Stimulated activated CD8-positive, alpha-beta memory T cell treated with anti-CD3 and anti-CD28 coated beads, Interleukin-4, amount 100 ng/mL, for 4 hours (primary cell): Measurements from ENCODE around the gene VEPH1.
A peak's percentile ranks its signal among the peaks of the same experiment; 100 is the strongest.

Experiments used
- DNase-seq, 2 donors: peaks; one replicate each; pipeline ENCODE4 v3.0.0-alpha.2; 2020; ENCODE audit warnings: low read depth in 2 of 2, low spot score in 1 of 2

The VEPH1 gene

DNA sequence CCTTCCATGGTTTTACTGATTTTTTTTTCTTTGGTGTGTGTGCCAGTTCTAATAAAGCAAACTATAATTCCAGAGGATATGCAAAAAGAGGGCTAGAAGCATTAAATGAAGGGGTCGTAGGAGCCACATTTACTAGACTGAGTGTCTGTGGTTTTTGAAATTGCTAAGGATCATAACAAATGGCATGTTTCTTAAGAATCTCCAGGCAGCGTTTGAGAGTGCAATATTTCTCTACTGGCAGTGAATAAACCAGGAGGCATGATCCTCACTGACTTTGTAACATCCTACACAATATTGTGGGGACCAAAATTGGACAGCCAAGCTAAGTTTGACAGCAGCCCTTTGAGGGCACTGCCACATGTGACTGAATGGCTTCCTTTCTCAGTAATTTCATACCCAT, 227.4 kb downstream of the VEPH1 start:
- DNase-seq = no peak

DNA sequence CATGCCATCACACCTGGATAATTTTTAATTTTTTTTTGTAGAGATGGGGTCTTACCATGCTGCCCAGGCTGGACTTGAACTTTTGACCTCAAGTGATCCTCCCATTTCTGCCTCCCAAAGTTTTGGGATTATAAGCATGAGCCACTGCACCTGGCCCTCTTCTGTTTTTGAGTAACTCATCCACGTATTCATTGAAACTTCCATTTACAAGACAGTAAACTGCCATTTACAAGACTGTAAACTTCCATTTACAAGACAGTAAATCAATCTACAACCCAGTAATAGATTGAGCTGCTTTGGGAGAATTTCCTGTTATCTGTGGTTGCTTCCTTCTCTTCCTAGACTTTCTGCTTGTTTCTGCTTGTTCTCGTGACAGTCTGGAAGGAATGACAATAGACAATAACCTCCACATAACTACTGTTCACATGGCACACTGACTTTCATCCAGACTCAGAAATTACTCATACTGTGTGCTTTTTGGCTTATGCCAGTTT, 228.5 kb downstream of the VEPH1 start:
- DNase-seq = no peak

DNA sequence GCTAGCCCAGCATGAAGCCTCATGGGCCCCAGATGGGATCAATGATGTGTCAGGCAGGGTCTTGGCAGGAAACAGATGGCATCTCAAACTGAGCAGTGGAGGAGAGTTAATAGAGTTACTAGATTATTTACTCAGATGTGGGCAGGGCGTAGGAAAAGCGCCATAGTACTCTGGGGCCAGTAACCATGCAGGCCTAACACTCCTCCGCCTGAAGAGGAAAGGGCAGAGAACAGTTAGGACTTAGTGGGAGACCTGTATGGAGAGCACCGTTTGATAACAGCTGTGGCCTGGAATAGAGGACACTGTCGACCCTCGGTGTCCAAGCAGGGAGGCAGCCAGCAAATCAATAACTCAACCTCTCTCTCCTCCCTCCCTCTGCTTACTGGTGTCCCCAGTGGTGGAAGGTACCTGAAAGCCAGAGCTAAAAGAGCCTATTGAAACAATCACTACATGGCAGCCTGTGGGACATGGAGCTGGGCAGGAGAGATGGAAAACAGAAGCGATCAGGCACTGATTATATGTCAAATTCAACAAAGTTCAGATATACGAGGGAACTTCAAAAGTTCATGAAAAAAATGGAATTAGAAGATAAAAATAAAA, 231.8 kb downstream of the VEPH1 start:
- no peak for DNase-seq

DNA sequence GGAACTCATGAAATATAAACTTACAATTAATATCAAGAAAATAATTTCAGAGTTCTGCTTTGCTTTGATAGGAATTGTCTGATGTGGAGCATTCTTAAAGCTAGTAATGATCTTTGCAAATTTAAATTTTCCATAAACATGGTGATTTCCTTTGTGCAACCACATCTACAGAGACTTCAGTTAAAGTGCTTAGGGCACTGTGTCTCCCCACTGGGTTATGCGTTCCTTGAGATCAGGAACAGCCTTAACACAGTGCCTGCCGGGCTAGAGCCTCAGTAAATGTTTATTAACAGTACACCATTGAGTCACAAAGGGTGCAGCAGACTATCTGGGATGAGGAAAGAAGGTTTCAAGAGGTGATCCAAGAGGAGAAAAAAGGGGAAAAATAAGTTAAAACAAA, 235.2 kb downstream of the VEPH1 start:
- DNase-seq = no peak

DNA sequence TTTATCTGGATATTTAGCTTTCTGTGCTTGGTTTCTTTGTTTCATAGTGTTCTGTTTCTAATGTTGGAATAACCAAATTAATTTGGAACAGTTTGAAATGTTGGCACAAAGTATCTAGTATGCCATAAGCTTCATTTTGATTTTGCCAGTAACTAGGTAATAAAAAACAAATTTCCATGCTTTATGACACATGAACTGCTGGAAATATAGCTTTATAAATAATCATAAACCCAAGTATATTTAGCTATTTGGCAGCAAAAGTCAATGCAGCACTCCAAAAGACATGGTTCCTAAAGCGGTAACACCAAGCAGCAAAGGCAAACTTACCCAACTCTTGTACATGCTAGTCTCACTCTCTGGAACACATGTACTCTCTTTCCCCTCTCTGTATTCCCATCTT, 237.3 kb downstream of the VEPH1 start:
- no peak for DNase-seq

DNA sequence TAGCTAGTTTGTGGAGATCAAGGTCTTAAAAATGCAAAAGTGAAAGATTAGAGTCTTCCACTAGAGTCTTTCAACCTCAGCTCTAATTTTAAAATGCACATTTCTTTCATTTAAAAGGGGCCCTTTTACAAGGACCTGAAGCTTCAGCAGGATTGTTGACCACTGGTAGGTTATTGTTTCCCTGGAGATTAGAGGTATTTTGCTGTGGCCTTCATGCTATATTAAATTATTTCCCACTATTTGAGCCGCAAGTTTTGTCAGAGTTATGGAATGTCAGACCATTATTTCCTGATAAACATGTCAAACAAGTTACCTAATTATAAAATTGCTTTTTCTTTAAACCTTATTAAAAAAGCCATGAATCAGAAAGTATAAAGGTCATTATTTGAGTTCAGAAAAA, 240.2 kb downstream of the VEPH1 start:
- no peak for DNase-seq

DNA sequence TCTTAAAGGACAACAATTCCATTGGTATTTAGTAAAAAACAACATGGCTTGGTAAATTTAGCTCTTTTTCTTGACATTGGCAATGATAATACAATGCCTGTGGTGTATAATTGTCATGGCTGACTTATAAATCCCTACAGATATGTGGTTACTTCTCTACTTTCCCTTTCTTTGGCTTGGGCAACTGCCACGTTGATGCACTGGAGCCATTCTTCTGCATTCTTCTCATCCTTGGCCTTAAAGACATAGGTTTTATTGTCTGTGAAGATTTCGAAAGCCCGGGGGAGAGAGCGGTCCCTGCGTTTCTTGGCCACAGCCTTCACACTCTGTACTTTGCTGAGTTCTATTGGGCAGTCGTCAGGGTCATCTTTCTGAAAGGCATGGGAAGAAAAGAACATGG, 242.2 kb downstream of the VEPH1 start:
- no peak for DNase-seq

DNA sequence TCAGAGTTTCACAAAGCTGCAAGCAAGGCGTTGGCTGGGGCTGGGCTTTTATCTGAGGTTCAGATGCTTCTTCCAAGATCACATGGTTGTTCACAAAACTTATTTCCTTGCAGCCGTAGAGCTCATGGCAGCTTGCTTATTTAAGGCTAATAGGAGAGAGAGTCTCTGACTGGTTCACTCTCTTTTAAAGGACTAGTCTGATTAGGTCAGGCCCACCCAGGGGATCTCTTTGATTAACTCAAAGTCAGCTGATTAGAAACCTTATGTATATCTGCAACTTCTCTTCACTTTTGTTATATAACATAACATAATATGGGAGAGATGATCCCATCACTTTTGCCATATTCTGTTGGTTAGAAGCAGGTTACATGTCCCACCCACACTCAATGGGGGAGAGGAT, 243.4 kb downstream of the VEPH1 start:
- no peak for DNase-seq

DNA sequence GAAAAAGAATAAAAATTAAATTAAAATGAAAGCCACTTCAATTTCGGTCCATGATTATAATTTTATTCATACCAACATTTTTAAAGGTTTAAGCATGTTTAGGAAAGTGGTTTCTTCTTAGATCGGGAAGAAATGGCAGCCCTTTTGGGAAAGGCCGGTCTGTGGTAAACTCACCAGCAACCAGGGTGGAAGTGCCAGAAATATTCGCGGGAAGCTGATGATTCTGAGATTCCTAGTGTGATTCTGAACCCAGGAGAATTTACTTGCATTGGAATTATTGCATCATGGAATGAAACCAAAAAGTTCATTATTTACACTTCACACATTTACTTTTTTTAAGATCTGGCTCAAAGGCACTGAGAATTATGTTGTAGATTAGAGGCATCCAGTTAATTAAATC, 246.1 kb downstream of the VEPH1 start:
- DNase-seq = no peak

DNA sequence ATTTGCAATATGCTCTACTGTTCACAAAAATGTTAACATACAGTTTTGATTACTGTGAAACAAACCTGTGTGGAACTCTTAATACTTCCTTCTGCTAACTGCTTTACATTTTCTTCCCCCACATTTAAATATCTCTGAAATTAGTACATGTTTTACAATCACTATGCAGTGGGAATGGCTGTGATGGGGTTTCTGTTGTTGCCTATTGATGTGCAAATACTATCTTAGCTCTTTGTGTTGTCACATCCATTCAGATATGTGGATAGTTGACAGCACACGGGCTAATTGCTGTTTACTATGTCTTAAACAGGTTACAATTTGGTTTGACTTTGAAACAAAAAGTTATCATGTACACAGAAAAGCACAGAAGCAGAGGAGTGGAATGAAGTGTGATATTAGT, 247.4 kb downstream of the VEPH1 start:
- DNase-seq = no peak

DNA sequence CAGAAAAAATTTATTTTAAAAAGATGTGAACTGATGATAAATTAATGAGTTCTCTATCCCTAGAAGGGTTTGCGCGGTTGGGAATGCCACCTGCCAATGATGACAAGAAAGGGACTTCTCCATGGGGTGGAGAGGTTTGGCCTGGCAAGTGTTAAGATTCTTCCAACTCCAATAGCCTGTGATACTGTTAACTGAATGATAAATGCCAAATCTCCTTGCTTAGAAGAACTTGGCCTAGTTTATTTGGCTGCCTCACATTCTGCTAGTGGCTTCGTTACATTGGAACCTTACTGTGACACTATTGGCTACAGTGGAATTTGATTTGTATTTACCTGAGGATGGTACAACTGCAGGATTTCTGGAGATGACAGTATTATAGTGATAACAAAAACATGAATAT, 251.5 kb downstream of the VEPH1 start:
- no peak for DNase-seq

DNA sequence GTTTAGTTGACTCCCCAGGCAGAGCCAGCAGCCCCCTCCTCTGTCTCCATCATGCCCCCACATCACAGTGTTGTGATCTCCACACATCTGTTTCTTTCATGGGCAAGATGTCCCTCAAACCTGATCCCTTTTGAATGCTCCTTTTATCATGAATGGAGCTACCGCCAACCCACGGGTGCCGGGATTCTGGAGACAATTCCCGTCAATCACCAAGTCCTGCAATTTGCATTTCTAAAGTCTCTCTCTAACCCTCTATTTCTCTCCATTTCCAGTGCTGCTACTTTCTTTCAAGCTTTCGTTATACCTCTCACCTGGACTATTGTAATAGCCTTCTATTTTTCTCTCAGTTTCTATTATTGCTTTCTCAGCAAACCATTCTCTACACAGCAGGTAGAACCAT, 253.6 kb downstream of the VEPH1 start:
- no peak for DNase-seq

DNA sequence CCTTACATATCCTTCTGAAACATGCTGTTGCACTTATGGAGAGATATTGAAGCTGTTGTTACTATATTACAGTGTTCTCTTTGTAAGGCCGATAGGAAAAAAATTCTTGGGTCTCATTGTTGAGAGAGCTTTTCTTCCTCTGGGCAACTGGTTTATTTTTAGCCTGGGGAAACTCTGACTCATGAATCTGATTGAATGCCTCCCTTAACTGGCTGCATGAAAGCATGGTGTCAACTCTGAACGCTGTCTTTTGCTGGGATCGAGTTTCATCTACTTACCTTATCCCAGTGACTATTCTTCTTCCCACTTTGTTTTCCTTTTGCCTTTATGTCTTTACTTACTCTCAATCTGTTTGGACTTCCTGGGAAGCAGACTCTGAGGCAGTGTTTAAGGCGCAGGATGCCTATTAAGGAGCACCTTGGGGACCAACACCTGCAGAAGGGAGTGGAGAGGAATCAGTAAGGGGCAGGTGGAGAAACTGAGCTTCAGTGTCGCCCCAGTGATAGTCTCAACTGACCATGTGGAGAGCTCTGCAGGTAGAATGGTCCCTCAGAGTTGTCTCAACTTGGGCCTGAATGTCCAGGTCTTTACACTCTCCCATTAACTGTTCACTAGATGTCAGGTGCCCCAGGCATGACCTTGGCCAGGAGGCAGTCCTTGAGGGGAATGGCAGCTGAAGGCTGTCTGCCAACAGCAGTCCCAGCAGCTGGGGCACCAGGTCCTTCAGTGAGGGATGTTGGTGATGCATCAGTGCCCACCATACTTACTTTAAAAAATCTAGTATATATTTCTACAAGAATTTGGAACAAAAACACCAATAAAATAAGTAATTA, 254.4 kb downstream of the VEPH1 start:
- DNase-seq = no peak

DNA sequence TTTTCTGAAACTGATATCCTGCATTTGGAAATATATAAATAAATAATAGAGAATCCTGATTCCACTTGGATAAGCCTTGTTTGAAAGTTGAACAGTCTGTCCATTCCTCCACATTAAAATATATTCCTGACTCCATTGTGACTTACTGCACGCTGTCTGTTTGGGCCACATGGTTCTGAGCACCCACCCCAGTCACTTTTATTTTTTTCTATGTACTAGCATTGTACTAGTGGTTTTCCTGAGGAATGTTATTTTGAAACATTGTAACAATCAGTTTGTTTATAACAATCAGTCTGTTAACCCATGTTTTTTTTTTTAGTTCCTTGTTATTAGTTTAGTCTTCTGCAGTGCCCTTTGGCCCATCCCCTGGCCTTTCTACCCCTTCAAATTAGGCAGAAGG, 255.8 kb downstream of the VEPH1 start:
- DNase-seq = no peak

DNA sequence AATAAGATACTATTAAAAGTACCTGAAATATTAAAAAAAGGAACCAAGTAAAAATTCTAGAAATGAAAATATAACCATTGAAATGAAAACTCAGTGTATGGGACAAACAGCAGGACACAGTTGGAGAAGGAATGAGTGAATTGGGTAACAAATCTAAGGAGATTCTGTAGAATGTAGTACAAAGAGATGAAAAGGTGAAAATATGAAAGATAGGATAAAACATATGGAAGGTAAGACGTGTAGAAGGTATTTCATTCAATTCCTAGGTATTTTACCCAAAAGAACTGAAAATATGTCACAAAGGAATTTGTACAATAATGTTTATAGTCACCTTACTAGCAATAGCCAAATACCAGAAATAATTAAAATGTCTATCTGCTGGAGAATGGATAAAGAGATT, 260.4 kb downstream of the VEPH1 start:
- DNase-seq = no peak

DNA sequence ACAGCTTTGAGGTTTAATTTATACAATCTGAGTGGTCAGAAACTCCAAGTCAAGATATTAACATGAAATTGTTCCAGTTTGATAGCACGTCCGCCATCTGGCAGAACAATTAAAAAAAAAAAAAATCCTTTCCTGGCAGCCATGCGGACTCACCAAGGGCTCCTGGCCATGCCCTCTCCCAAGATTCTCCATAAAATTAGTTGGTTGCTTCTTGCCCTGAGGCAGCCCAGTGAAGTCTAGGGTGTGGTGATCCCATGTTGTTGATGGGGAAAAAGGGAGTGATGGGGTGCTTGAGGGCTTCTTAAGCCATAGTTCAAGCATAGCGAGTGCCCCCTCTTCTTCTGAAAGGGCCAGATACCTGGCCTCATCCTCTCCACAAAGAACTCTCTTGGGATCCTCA, 261.6 kb downstream of the VEPH1 start:
- no peak for DNase-seq

DNA sequence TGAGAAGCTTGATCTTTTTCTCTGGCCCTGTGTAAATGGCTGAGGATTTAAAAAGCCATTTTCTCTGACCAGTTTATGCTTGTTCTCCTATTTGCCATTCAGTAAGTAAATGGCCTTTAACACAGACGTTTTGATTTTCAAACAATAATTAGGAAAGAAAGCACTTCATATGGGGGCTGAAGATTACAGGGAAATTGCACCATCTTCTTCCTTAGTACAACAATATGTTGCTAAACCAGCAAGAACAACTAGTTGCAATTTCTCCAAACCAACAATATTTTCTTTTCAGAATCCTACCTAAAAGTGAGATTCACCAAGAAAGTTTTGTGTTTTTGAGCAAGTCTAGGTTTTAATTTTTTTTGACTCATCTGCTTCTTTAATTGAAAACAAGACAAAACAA, 262.8 kb downstream of the VEPH1 start:
- no peak for DNase-seq

DNA sequence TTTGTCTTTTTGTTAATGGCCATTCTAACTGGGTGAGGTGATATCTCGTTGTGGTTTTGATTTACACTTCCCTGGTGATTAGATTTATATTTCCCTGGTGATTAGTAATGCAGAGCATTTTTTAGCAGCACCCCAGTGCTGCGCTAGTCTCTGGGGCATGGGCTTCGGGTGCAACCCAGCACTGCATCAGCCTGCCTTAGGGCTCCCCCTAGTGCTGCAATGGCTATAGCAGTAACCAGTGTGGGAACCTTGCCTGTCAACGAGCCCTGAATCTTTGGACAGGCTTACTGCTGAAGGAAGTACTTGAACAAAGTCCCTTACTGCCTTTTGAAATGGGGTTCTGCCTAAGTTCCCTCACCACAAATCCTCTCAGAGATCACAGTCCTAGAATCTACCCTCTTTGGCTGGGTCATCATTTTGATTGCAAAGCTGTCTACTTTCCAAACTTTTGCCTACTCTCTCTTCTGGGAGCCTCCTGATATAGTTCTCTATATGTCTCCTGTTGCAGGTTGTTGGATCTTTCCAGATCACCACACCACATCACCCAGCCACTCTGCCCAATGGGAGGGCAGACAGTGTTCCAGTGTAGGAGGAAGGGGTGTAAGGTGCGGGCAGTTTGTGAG, 264.0 kb downstream of the VEPH1 start:
- peak; percentile 38 to 45 for DNase-seq

DNA sequence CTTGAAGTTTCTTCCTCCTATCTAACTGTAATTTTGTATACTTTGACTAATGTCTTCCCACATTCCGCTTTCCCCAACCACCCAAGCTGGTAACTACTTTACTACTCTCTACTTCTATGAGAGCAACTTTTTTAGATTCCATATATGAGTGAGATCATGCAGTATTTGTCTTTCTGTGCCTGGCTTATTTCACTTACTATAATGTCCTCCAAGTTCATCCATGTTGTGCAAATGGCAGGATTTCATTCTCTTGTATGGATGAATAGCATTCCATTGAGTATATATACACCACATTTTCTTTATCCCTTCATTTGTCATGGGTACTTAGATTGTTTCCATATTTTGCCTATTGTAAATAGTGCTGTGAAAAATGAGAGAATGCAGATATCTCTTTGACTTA, 264.8 kb downstream of the VEPH1 start:
- no peak for DNase-seq

DNA sequence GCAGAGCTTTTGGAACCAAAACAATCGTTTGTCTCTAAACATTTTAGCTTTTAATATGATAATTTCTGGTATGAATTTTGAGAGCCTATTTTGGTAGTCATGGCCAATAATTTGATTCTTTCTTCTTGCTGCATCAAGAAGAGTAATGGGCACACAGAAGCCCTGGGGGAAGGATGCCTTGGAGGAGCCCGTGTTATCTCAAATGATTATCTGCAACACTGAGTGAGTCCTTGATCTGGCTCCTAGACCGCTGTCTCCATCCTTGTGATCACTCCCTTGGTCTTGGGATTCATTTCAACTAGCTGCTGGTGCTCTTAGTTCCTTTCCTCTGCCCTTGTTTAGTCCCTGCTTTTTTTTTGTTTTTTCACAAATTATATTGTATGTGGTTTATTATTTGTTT, 265.3 kb downstream of the VEPH1 start:
- no peak for DNase-seq

DNA sequence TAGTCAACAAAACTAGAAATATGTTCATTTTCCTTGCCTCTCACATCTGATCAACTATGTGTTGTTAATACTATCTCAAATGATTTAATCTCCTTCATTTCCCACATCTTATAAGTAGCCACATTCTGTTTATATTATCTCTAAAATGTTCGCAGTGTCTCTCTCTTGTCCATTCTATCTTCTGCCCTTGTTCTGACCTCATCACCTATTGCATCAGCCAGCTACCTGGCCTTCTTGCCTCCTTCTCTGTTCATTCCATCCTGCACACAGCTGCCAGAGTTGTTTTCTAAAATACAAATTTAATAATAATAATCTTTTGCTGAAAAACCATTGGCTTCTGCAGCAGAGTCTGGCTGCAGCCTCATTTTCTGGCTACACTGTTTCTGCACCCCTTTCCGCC, 267.9 kb downstream of the VEPH1 start:
- DNase-seq = no peak

DNA sequence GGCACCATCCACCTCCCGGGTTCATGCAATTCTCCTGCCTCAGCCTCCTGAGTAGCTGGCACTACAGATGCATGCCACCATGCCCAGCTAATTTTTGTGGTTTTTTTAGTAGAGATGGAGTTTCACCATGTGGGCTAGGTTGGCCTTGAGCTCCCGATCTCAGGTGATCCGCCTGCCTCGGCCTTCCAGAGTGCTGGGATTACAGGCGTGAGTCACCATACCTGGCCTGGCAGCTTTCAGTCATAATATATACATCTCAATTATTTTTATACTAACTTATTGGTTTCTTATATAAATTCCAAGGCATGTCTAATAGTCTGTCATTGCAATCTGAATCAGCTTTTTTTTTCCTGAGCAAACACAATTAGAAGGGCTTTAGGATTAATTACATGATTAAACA, 269.3 kb downstream of the VEPH1 start:
- no peak for DNase-seq
